NCI-H2196 (cell line): ENCODE data around the gene P2RX2.

Experiments
- DNase-seq: peaks from one replicate; lab custom pipeline; 2025; ENCODE audit not compliant: unreplicated experiment; lab: John Stamatoyannopoulos, UW

The P2RX2 gene

DNA sequence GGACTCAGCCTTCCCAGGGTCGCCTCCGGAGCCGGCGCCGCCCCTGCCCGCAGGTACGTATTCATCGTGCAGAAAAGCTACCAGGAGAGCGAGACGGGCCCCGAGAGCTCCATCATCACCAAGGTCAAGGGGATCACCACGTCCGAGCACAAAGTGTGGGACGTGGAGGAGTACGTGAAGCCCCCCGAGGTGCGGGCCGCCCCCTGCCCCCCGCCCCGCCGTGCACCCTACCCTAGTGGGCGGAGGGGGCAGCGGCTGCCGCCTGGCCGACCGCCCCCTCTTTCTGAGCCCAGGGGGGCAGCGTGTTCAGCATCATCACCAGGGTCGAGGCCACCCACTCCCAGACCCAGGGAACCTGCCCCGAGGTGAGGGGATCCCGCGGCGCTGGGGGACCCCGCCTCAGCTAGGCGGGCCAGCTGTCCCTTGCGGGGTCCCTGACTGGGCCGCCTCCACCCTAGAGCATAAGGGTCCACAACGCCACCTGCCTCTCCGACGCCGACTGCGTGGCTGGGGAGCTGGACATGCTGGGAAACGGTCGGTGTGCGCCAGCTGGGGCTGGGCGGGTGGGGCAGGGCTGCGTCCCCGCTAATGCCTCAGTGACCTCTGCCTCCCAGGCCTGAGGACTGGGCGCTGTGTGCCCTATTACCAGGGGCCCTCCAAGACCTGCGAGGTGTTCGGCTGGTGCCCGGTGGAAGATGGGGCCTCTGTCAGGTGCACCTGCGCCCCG is 973 bp downstream of the P2RX2 start:
- no peak for DNase-seq

DNA sequence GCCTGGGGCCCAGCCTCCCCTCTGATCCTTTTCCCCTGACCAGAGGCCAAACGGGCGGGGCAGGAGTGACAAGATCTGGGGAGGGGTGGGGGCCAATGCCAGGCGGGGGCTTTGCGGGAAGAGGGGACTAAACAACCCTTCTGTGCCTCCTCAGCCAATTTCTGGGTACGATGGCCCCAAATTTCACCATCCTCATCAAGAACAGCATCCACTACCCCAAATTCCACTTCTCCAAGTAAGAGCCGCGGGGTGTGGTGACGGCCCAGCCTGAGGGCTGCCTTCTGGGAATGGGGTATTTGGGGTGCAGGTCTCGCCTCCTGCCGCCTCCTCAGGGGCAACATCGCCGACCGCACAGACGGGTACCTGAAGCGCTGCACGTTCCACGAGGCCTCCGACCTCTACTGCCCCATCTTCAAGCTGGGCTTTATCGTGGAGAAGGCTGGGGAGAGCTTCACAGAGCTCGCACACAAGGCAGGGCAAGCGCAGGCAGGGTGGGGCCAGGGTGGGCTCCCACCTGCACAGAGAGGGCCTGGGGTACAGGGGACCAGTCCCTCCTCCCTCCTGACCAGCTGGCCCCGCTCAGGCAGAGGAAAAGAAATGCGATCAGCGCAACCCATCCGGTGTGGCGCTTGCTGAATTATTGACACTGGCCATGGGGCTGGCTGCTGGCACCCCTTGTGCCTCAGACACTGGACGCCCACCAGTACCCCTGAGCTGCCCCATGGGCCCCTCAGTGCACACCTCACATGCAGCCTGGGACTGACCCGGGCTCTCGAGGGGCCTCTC is 1.7 kb downstream of the P2RX2 start:
- DNase-seq, result no peak

DNA sequence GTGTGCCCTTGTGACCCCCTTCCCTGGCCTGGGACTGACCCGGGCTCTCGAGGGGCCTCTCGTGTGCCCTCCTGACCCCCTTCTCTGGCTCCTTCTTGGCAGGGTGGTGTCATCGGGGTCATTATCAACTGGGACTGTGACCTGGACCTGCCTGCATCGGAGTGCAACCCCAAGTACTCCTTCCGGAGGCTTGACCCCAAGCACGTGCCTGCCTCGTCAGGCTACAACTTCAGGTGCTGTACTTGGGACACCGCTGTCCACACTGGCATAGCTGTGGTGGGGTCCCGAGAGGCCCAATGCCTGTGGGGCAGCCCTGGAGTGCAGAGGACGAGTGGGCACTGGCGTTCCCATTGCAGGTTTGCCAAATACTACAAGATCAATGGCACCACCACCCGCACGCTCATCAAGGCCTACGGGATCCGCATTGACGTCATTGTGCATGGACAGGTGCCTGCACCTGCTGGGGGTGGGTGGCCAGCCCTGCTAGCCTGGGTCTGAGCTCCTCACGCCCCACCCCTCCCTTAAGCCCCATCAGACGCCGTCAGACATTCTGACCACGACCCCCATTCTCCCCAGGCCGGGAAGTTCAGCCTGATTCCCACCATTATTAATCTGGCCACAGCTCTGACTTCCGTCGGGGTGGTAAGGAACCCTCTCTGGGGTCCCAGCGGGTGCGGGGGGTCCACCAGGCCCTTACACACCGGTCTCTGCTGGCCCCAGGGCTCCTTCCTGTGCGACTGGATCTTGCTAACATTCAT is 2.5 kb downstream of the P2RX2 start:
- no peak for DNase-seq

DNA sequence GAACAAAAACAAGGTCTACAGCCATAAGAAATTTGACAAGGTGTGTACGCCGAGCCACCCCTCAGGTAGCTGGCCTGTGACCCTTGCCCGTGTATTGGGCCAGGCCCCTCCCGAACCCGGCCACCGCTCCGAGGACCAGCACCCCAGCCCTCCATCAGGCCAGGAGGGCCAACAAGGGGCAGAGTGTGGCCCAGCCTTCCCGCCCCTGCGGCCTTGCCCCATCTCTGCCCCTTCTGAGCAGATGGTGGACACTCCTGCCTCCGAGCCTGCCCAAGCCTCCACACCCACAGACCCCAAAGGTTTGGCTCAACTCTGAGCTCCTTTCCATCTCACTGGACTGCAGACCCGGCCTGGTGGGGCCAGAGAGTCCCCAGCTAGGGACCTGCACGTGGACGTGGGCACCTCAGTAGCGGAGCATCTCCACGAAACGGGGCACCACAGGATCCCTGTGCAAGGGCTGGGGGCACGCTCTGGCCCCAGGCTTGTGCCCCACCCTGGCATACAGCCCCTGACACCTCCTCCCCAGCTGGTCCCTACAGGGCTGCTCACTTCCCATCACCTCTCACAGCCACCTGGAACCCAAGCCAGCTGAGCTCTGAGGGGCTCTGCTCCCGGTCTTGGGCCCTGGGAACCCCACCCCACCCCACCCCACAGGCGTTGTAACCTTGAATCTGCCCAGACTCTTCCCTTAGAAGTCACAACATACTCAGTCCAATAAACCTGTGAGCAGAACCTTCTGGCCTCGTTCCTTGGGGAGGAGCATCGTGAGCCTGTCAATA is 3.3 kb downstream of the P2RX2 start:
- no peak for DNase-seq

DNA sequence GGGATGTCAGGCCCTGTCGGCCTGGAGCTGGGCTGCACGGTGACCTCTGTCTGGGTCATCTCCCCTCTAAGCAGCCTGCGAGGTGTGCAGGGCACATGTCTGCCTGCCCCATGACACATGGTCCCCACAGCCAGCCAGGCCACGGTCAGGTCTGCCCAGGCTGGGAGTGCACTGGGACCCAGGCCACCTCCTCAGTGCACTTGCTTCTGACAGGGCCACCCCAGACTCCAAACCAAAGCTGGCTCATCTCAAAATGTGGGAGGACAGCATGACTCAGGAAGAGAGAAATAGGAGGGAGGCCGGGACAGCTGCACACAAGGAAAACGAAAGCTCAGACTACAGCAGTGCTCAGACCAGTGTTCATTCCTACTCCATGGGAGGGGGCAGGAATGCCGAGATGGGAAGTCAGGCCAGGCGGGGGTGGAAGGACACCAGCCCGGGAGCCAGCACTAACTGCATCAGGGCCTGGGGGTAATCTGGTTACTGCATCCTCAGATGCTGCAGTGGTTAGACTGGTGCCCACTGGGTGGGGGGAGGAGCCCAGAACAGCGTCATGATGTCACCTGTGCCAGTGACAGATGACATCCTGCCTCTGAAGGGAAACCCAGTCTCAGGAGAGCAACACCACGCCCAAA is 4.0 kb downstream of the P2RX2 start:
- no peak for DNase-seq

DNA sequence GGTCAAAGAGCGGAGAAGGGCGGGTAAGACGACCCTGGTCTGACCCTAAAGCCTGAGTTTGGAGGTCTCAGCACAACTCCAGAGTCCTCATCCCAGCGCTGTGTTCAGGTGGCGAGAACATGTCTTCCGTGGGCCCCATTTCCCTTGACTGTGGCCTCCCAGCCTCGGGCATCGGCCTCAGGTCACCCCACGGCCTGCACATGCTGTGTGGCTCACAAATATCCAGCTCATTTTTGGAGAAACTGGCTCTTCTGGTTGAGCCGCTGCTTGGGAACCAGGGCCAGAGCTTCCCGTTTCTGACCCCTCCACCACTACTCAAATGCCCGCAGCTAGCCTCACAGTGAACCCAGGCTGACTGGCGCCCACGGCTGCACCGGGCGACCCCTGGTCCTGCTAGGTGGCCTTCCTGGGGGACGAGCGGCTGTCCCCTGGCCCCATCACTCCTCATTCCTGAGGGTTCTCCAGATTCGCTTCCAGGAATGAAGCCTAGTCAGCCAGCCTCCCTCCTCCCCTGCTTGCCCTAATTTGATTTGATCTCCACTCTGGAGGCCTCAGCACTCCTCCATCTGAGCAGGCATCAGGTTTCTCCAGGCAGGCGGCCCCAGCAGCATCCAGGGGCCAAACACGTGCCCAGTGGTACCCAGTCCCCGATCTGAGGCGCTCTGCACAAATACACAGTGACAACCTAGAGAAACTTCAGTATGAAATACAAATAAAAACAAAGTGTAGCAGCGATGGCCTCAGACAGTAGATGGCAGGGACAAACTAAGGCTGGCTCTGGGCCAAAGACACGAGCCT is 4.7 kb downstream of the P2RX2 start:
- DNase-seq, result no peak

DNA sequence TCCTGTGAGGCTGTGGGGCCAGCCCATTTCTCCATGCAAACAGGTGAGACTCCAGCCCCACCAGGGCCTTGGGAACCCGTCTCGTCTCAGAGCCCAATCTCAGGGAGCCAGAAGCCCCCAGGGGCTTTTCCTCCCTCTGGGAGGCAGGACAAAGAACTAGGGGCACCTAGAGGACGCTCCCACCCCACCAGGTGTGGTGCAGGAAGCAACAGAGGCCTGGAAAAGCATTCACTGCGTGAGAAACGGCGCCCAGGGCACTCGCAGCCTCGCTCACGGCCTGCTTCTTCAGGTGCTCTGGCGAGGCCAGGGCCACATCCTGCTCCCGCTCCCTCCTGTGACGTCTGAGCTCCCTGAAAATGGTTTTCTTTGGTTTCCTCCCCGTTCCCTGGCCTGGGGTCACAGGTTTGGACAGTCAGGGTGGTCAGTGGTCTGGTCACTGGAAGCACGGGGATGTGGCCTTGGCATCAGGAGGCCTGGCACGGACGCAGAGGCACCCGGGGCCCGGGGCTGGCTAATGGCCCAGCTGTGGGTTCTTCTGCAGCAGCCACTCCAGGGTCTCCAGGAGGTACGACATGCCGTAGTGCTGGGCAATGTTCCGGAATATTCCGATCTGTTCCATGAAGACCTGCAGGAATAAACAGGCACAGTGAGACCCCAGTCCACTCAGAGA is 5.7 kb downstream of the P2RX2 start:
- no peak for DNase-seq

DNA sequence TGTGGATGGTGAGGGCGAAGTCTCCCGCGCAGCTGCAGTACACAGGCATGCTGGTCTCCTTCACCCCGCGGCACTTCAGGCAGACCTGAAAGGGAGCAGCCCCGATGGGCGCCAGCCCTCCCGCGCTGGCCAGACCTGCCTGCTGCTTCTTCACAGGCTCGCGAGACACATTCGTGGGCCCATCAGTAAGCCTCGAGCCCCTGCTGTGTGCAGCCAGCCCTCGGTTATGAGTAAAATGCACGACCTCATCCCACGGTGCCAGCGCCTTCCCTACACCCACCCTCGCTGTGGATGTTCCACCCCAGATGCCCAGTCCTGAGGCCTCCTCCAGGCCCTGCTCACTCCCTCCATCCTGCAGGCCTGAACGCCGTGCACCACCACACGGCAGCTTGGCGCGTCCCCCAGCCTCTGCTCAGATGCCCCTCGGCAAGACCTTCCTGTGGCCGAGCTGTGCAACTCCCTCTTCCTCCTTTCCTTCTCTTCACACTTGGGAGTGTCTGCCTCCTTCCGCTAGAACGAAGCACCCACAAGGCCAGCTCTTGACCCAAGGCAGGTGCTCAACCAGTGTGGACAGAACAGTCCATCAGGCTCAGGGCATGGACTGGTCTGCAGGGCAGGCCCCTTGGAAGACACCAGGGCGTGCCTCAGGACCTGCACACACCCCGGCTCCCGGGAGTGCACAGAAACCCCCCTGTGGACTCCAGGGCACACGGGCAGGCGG is 6.5 kb downstream of the P2RX2 start:
- DNase-seq, result no peak

DNA sequence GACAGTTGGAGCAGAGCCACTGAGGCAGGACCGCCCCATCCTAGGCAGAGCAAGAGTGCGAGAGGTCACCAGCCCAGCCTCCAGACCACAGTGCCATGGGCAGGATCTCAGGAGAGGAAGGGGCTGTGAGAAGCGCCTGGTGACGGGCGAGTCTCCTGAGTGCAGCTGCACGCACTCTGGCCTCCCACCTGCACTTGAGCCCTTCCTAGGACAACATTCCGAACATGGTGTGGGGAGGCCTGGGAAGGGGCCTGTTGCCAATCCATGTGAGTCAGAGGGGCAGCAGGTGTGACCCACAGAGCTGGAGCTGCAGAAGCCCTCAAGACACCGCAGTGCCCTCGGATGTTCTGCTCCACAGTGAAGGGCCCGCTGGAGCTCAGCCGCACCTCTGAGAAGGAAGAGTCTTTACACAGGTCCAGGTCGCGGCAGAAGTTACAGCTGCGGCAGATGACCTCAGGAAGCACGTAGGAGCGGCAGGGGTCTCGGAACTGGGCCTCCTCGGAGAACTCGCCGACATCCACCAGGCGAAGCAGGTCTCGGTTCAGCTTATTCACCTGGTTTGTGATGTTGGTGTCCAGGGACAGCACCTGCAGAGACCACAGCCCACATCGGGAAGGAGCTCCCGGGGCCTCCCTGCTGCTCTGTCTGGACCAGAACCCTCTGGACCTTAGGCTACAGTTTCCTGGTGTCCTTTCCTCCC is 7.3 kb downstream of the P2RX2 start:
- DNase-seq, result no peak

DNA sequence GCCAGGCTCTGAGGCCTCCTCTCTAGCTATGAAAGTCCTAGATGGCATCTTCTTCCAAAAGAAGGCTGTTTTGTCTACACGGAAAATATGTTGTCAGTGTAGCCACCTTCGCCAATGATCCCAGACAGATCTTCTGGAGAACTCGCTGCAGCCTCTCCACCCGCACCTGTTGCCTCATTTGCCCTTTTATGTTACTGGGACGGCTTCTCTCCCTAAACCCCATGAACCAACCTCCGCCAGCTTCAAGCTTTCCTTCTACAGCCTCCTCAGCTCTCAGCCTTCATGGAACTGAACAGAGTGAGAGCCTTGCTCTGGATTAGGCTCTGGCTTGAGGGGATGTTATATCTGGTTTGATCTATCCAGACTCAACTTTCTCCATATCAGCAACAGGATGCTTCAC is 10.8 kb downstream of the P2RX2 start:
- DNase-seq, result no peak

DNA sequence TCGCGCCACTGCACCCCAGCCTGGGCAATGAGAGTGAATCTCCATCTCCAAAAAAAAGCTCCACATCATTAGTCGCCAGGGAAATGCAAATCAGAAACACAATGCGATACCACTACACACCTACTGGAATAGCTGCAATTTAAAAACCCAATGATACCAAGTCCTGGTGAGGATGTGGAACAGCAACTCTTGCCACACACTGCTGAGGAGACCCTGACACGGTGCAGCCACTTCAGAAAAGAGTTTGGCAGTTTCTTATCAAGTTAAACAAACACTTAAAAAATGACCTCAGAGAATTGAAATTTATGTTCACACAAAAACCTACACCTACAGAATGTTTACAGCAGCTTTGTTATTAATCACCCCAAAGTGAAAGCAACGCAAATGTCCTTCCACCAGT is 12.1 kb downstream of the P2RX2 start:
- DNase-seq, result no peak

DNA sequence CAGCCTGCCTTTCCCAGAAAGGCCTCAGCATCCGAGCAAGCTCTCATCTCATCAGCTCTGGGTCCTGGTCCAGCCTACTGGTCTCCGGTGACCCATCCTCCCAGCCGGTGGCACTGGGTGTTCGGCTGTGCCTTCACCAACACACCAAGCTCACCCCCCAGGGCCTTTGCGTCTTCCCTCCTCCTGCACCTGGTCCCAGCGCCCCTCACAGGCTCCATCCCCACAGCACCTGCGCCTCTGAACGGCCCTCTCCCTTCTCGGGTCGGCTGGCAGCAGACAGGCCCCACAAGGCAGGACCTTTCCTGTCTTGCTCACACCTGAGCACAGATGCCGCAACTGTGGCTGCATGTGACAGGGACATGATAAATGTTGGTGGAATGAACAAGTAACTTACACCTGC is 13.1 kb downstream of the P2RX2 start:
- DNase-seq, result no peak

DNA sequence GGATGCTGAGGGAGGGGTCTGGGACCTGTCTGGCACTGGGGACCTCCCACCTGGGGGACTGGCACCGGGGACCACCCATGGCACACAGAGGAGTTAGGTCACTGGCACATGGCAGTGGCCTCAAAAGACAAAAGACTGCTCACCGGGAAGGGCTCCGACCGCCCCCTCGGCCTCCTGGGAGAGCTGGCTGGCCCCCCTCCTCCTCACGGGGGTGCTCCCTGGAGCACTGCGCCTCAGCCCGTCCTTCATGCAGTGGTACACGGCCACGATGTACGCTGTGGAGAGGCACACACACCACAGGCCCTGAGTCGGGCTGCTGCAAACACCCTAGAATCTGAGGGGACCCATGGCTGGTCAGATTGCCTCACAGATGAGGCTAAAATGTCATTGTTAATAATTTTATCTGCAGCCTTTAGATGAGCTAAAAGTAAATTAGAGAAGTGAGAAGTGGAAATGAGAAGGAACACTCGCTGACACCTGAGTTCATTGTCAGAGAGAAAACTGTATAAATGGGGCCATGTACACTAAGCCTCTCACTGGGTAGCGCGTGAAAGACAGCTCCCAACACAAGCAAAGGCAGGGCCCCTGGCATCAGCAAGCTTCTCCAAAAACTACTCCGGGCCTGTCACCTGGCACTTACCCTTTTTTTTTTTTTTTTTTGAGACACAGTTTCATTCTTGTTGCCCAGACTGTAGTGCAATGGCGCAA is 14.1 kb downstream of the P2RX2 start:
- DNase-seq, result no peak

DNA sequence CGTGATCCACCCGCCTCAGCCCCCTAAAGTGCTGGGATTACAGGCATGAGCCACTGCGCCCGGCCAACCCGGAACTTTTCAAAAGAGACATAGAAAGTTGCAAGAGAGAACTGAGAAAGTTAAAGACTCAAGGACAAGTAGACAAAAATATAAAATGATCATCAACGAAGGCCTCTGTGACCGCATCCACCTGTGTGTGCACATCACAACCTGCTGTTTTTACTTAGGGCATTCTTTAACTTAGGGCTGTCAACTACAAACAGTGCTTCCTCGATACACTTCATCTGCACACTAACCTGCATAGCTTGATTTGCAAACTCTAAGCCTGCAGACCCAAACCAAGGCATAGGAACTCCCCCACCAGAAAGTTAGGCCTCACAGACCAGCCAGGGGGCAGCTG is 14.8 kb downstream of the P2RX2 start:
- no peak for DNase-seq

DNA sequence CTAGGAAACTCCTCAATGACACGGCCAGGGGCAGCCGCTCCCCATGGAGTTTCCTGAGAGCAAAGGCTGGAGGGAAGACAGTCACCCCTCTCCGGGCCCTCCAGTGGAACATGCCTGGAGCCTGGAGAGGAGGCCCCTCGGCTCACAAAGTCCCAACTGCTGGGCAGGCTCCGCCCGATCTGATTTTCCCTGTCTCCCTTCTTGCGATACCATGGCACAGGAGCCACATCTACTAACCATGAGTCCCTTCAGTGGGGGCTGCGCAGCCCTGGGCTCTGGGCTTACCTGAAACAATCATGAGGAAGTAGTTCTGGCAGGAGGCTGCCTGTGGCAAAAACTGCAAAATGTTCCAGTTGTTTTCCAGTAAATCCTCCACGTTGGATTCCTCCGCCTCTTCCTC is 15.3 kb downstream of the P2RX2 start:
- DNase-seq, result no peak

DNA sequence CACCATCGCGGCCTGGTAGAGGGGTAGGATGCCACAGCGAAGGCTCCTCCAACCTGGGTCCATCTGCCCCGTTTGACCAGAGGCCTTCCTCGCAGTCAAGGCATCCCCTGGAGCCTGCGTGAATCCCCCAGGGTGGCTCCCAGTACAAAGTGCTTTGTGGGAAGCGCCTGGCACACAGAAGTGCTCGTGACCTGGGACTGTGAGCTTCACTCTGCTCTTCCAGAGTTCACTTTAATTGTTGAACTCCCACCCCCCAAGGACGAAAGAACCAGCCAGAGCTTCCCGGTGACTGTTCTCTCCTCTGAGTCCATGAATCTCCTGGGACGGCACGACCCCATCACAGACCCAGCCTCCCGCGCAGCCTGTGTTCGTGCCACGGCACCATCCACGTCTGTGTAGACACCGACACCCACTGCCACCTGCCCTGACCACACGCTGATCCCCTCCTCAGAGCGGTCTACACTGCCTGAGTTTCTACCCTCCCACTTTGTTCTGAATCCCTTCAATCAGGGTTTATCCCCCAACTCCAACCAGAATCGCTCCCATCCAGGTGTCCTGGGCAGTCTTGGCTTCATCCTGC is 15.9 kb downstream of the P2RX2 start:
- no peak for DNase-seq
